GM21737 (cell line): ENCODE data around the gene SEPTIN6.
"Not testable (repeated sequence)": the region's sequence is repeated elsewhere in the genome, so short reads cannot be mapped to it uniquely, and the experiment has no call there.

Experiments used
- ATAC-seq: cut with Tn5 transposase; IDR thresholded peaks from one replicate; pipeline ENCODE4 v1.9.1; 2021; ENCODE audit warnings: mild to moderate bottlenecking, moderate library complexity; ENCODE audit not compliant: unreplicated experiment

The SEPTIN6 gene

GRCh38 chrX:119692191-119693039 lies 553 bp downstream of the SEPTIN6 start:
- no peak for ATAC-seq

- ATAC-seq, result no peak
These were observed 1.8 kb downstream of the SEPTIN6 start for GRCh38 chrX:119690921-119691716.

- ATAC-seq, result no peak
These were observed 4.1 kb downstream of the SEPTIN6 start for GRCh38 chrX:119688911-119689321.

GRCh38 chrX:119687661-119688413 lies 5.1 kb downstream of the SEPTIN6 start:
- ATAC-seq, result no peak

- peak; percentile 49 for ATAC-seq
These were observed 6.8 kb downstream of the SEPTIN6 start for GRCh38 chrX:119686087-119686691.

- ATAC-seq, result no peak
These were observed 7.5 kb downstream of the SEPTIN6 start for GRCh38 chrX:119685225-119686066.

- ATAC-seq, result no peak
These were observed 8.1 kb downstream of the SEPTIN6 start for GRCh38 chrX:119684916-119685224.

- ATAC-seq, result not testable (repeated sequence)
These were observed 8.7 kb downstream of the SEPTIN6 start for GRCh38 chrX:119684312-119684711.

DNA sequence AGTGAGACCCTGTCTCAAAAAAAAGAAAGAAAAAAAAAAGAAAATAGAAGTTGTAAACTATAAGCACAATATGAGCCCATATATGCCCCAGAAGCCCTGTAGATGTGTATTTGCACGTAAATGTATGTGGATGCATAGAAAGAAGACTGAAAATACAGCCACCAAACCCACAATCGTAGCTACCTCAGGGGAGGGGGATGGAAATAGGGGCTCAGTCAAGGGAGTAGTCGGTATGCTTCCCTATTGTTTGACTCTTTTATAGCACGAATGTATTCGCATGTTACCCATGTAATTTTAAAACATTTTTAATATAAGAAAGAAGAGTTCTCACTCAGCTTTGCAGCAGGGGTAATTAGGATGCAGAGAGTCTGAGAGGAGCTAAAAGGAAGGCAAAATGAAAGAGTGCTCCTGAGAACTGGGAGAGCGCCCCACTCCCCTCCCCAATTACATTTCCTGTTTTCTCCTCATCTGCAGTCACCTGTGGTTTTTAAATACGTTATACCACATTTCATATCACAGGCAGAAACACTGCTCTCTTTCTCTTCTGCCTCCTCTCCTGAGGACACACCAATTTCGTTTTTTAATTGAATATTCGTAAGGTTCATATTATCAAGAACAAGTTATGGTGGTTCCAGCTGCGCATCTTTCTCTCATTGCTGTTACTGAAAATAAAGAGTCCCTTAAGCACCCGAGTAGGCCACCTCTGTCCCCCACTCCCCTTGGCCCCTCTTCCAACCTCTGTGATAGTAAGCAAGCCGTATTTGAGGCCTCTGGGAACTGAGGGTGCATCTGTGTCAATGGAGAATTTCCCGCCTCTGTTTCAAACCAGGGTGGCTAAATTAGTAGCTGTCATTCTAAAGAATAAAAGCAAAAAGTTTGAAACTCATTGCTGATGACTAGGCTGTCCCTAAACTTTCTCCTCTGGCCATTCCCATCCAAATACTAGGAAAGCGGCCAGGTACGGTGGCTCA lies 10.7 kb downstream of the SEPTIN6 start:
- ATAC-seq, result no peak

DNA sequence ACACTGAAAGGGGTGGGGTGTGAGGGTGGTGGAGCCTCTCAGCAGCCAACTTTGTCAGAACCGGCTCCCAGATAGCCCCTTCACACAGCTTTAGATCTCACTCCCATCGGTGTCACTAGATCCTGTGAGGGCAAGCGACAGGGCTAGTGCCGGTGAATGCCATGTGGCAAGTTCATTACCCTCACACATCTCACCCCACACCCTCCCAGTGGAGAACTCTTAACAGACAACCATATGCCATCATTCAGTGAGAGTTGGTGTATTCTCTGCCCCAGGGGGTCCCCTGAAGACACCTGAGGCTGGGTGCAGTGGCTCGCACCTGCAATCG lies 15.3 kb downstream of the SEPTIN6 start:
- ATAC-seq, result no peak

DNA sequence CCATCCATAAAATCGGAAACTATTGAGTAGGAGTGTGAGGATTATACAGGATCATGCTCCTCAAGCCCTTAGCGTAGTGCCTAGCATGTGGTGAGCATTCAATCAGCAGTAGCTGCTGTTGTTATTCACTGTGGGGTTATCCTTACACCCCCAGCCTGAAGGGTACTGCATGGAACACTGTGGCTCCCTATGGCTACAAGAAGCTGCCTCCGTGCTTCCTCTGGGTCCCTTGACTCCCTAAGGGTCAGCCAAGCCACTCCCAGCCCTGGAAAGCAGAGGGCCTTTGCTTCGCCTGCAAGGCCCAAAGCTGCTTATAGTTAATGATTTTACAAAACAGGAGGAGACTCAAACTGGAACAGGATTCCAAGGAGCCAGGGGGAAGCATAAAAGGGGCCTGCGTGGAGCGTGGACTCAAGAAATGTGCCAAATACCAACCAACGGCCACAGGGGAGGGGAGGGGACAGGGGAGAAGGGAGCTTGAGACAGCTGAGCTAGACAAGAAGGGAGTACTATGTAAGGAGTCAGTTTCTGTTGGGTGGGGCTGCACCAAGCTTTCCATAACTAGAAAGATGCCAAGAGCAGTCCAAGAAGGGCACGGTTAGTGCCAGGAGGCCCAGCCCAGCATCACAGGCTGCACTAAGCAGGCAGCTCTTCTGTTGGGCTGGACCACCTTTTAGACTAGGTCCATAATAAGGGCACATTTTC lies 15.9 kb downstream of the SEPTIN6 start:
- ATAC-seq, result no peak

- no peak for ATAC-seq
These were observed 19.6 kb downstream of the SEPTIN6 start for GRCh38 chrX:119673336-119673735.

DNA sequence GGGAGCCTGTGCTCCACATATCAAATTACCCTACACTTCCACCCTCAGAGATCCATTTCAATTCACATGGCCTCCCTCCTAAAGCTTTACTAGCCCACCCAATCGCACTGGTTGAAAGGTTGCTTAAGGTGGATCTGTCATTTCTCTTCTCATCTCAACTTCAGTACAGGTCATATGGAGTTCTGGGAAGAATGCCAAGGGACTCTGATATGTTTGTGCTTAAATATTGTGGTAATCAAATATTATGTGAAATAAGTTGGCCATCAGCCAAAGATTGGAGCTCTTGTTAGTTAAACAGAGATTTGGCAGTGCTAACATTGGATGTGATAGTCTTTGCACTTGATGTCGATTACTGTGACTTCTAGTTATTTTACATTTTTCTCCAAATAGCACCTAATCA lies 20.5 kb downstream of the SEPTIN6 start:
- ATAC-seq, result no peak

- ATAC-seq, result no peak
These were observed 23.4 kb downstream of the SEPTIN6 start for GRCh38 chrX:119669424-119670037.

GRCh38 chrX:119667111-119667878 lies 25.7 kb downstream of the SEPTIN6 start:
- ATAC-seq, result no peak

GRCh38 chrX:119664877-119665276 lies 28.1 kb downstream of the SEPTIN6 start:
- ATAC-seq, result not testable (repeated sequence)

DNA sequence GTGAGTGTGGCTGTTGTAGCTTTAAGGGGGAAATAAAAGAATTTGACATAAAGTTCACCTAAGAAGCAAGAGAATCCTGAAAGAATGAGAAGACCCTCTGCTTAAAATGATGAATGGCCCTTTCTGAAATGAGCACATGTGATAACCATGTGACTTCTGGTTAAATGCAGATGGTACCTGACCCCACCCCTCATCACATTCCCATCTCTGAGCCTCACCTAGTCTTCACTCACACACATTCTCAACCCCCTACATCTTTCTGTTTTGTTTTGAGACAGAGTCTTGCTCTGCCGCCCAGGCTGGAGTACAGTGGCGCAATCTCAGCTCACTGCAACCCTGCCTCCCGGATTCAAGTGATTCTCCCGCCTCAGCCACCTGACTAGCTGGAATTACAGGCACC lies 31.5 kb downstream of the SEPTIN6 start:
- no peak for ATAC-seq
